Transverse colon (tissue), 4 donors: ENCODE measurements around the gene SHKBP1. TPM values are rescaled to one million over a fixed set of nuclear protein-coding genes. Genes with fewer than 3 reads are reported as not detected.
A peak's percentile ranks its signal among the peaks of the same experiment; 100 is the strongest.

Source experiments
- DNase-seq: peaks from one replicate; pipeline ENCODE4 v3.0.0-alpha.2; 2019
- H3K27ac ChIP-seq, 4 donors: fragments of 200-600 bp; sonication (generic); 2 replicates each; pipeline ENCODE4 v1.5.1; 2016 to 2018; ENCODE audit warnings: inconsistent platforms in 4 of 4
- H3K27me3 ChIP-seq: fragments of 200-600 bp; sonication (generic); 2 replicates; pipeline ENCODE4 v1.5.1; 2017; ENCODE audit warnings: inconsistent platforms
- H3K36me3 ChIP-seq, 4 donors: fragments of 200-600 bp; sonication (generic); 2 replicates each; pipeline ENCODE4 v1.5.1; 2017 to 2019; ENCODE audit warnings: inconsistent platforms in 4 of 4
- H3K4me1 ChIP-seq, 4 donors: fragments of 200-600 bp; sonication (generic); 2 replicates each; pipeline ENCODE4 v1.5.1; 2017 to 2020; ENCODE audit warnings: inconsistent platforms in 4 of 4
- H3K4me3 ChIP-seq, 4 donors: fragments of 200-600 bp; sonication (generic); 1 replicate in 1 of 4; 2 replicates in 3 of 4; pipeline versions ENCODE4 v1.5.1 to v1.6.1; 2017 to 2019; ENCODE audit warnings: inconsistent platforms in 4 of 4
- H3K9me3 ChIP-seq, 2 donors: fragments of 200-600 bp; sonication (generic); 2 replicates each; pipeline ENCODE4 v1.5.1; 2017 to 2019; ENCODE audit warnings: inconsistent platforms in 2 of 2
- CTCF ChIP-seq, 5 experiments: fragments of 200-600 bp in 3 of 5; fragments of 450-650 bp in 2 of 5; sonication (generic) in 3 of 5; IDR thresholded peaks; 1 replicate in 2 of 5; 2 replicates in 3 of 5; pipeline ENCODE4 v1.5.1; 2016 to 2017; ENCODE audit warnings: antibody characterized with exemption in 5 of 5, inconsistent platforms in 3 of 5, mild to moderate bottlenecking in 2 of 5, moderate library complexity in 1 of 5
- EP300 ChIP-seq: sonication (generic); formaldehyde crosslinking; IDR thresholded peaks from one replicate; pipeline ENCODE4 v1.6.1; 2017; ENCODE audit warnings: antibody characterized with exemption, low read depth
- POLR2A ChIP-seq: fragments of 450-650 bp; IDR thresholded peaks from one replicate; pipeline ENCODE4 v1.6.1; 2016; ENCODE audit warnings: antibody characterized with exemption, mild to moderate bottlenecking, moderate library complexity
- POLR2AphosphoS5 ChIP-seq, 3 donors: sonication (generic); formaldehyde crosslinking; IDR thresholded peaks; one replicate each; pipeline ENCODE4 v1.6.1; 2016; ENCODE audit warnings: antibody characterized with exemption in 3 of 3
- WGBS, 2 donors: methylation state at CpG; one replicate each; pipeline ENCODE4 v1.1.5; 2018; ENCODE audit warnings: low coverage in 1 of 2; 5-methylcytosine and 5-hydroxymethylcytosine counted together
- in situ Hi-C, 4 donors: fragments of 200-750 bp; cut with MboI; loops; one replicate each; pipeline versions ENCODE4 v1.15.0 to v1.15.1; 2017; ENCODE audit warnings: low sequenced_read_pairs in 3 of 4, low pct_ligation_motif_present in 1 of 4, low pct_unique_long_range_greater_than_20kb in 1 of 4
- intact Hi-C: fragments of 100-400 bp; cut with DNase I; formaldehyde crosslinking; loops from one replicate; pipeline ENCODE4 v1.15.1; 2023; ENCODE audit warnings: low total_unique reads
- total RNA-seq, 4 donors: library from RNA; depleted of rRNA; stranded (reverse); fragments of >200 nt; gene quantifications; one replicate each; pipeline ENCODE4 v1.1.0, GENCODE V29; 2016

The SHKBP1 gene
- total RNA-seq, 4 donors from 2014 or later: 58.7 to 111 (median 60.9) TPM

- no peaks in the 10 kb centered on the region for H3K36me3 ChIP-seq
- H3K27ac ChIP-seq: no peak overlapping the region
- WGBS, 2 donors: 91% methylated on average over 3 of the region's 3 CpGs; no CpG with 5 or more reads in 1 of the 2 donors
- H3K4me1 ChIP-seq: peaks cover 0 to 9% (median 4%) of the 10 kb centered on the region in 4 donors
- TF ChIP-seq CTCF (IDR thresholded peaks at IDR 0.05) (no peak), POLR2AphosphoS5 (IDR thresholded peaks at IDR 0.05) (no peak)
- H3K4me3 ChIP-seq: no peak overlapping the region
- intact Hi-C loops (loop anchor here (10.0 kb wide), 1 partner anchor 108 kb away; no protein-coding TSS in a partner anchor), in situ Hi-C loops (loop anchor here in 1 of 4 donors (10.0 kb wide), 1 partner anchor 88 kb away; no protein-coding TSS in a partner anchor)
- H3K27me3 ChIP-seq: peaks cover 5% of the 10 kb centered on the region
- no peaks in the 10 kb centered on the region for H3K9me3 ChIP-seq
- no peak for DNase-seq
These were observed 55.8 kb downstream of the SHKBP1 start for GRCh38 chr19:40632311-40633036.

GRCh38 chr19:40633207-40633606 is 56.5 kb downstream of the SHKBP1 start:
- no peaks in the 10 kb centered on the region for H3K36me3 ChIP-seq
- no peak for DNase-seq
- peaks cover 5% of the 10 kb centered on the region for H3K27me3 ChIP-seq
- no peak for TF ChIP-seq POLR2AphosphoS5 (IDR thresholded peaks at IDR 0.05)
- TF ChIP-seq POLR2A: no peak
- TF ChIP-seq CTCF (IDR thresholded peaks at IDR 0.05): no peak
- TF ChIP-seq EP300: no peak
- no peak overlapping the region for H3K4me3 ChIP-seq
- H3K27ac ChIP-seq: no peak overlapping the region
- in situ Hi-C loops (loop anchor here in 1 of 4 donors (10.0 kb wide), 1 partner anchor 88 kb away; no protein-coding TSS in a partner anchor), intact Hi-C loops (loop anchor here (10.0 kb wide), 1 partner anchor 108 kb away; no protein-coding TSS in a partner anchor)
- no peaks in the 10 kb centered on the region for H3K9me3 ChIP-seq
- peaks cover 0 to 9% (median 4%) of the 10 kb centered on the region in 4 donors for H3K4me1 ChIP-seq
- 81 to 89% methylated on average over 3 to 5 of the region's 5 CpGs for WGBS, 2 donors

- H3K27me3 ChIP-seq: peaks cover 5% of the 10 kb centered on the region
- in situ Hi-C loops: loop anchor here in 1 of 4 donors (10.0 kb wide), 1 partner anchor 94 kb away; no protein-coding TSS in a partner anchor
- H3K4me3 ChIP-seq: no peak overlapping the region
- DNase-seq: no peak
- no peaks in the 10 kb centered on the region for H3K9me3 ChIP-seq
- intact Hi-C loops: loop anchor here (10.0 kb wide), 1 partner anchor 114 kb away; no protein-coding TSS in a partner anchor
- 13 to 50% methylated on average over 1 of the region's 1 CpG for WGBS, 2 donors
- no peaks in the 10 kb centered on the region for H3K36me3 ChIP-seq
- TF ChIP-seq CTCF (IDR thresholded peaks at IDR 0.05) (no peak), EP300 (no peak), POLR2A (no peak), POLR2AphosphoS5 (IDR thresholded peaks at IDR 0.05) (no peak)
- H3K27ac ChIP-seq: no peak overlapping the region
- peaks cover 0 to 19% (median 4%) of the 10 kb centered on the region in 4 donors for H3K4me1 ChIP-seq
These were observed 61.7 kb downstream of the SHKBP1 start for GRCh38 chr19:40638327-40638726.

- intact Hi-C loops (loop anchor here (10.0 kb wide), 1 partner anchor 115 kb away; no protein-coding TSS in a partner anchor), in situ Hi-C loops (loop anchor here in 1 of 4 donors (10.0 kb wide), 1 partner anchor 95 kb away; no protein-coding TSS in a partner anchor)
- no peaks in the 10 kb centered on the region for H3K9me3 ChIP-seq
- no peak for DNase-seq
- H3K27me3 ChIP-seq: no peaks in the 10 kb centered on the region
- 74 to 79% methylated on average over 3 to 6 of the region's 6 CpGs for WGBS, 2 donors
- H3K27ac ChIP-seq: peak overlapping the region in 1 of 4 donors; percentile 58
- peaks cover 0 to 12% (median under 1%) of the 10 kb centered on the region in 4 donors for H3K4me1 ChIP-seq
- TF ChIP-seq EP300 (no peak), POLR2AphosphoS5 (IDR thresholded peaks at IDR 0.05) (no peak), CTCF (IDR thresholded peaks at IDR 0.05) (no peak), POLR2A (no peak)
- H3K4me3 ChIP-seq: no peak overlapping the region
- H3K36me3 ChIP-seq: no peaks in the 10 kb centered on the region
These were observed 62.9 kb downstream of the SHKBP1 start for GRCh38 chr19:40639638-40639982.
